ENCODE results near the gene RBP5.

The RBP5 gene

DNA sequence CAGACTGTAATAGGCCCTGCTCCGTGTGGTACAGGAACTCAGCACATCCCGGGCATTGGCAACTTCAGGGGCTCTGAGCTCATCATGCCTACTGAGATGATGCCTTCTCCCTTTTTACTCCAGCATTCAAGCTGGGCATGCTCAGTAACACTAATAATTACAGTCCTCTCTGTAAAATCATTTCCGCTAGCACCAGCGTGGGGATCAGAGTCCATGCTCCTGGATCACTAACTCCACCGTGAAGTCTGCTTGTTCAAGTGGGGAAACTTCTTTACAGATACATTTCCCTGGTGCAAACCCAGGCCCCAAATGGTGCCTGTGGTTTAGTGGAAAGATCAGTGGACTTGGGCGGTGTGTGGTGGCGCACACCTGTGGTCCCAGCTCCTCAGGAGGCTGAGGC is 18.2 kb upstream of the RBP5 start:
- TF ChIP-seq, protein P1, sequence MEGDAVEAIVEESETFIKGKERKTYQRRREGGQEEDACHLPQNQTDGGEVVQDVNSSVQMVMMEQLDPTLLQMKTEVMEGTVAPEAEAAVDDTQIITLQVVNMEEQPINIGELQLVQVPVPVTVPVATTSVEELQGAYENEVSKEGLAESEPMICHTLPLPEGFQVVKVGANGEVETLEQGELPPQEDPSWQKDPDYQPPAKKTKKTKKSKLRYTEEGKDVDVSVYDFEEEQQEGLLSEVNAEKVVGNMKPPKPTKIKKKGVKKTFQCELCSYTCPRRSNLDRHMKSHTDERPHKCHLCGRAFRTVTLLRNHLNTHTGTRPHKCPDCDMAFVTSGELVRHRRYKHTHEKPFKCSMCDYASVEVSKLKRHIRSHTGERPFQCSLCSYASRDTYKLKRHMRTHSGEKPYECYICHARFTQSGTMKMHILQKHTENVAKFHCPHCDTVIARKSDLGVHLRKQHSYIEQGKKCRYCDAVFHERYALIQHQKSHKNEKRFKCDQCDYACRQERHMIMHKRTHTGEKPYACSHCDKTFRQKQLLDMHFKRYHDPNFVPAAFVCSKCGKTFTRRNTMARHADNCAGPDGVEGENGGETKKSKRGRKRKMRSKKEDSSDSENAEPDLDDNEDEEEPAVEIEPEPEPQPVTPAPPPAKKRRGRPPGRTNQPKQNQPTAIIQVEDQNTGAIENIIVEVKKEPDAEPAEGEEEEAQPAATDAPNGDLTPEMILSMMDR (IDR thresholded peaks at IDR 0.05; ENCODE audit: low read depth, low read length, missing control alignments): no peak
- no peak for DNase-seq (ENCODE audit: low read depth)
- no peak overlapping the region for H3K4me3 ChIP-seq (ENCODE audit: low read depth, low read length)

- DNase-seq (ENCODE audit: low read depth): no peak
- H3K4me3 ChIP-seq (ENCODE audit: low read depth, low read length): no peak overlapping the region
- TF ChIP-seq, protein P1 (IDR thresholded peaks at IDR 0.05; ENCODE audit: low read depth, low read length, missing control alignments): no peak
Observed at GRCh38 chr12:7146228-7146627, 17.5 kb upstream of the RBP5 start.

GRCh38 chr12:7145671-7146070 is 17.0 kb upstream of the RBP5 start:
- no peak for DNase-seq (ENCODE audit: low read depth)
- TF ChIP-seq, protein P1 (IDR thresholded peaks at IDR 0.05; ENCODE audit: low read depth, low read length, missing control alignments): no peak
- no peak overlapping the region for H3K4me3 ChIP-seq (ENCODE audit: low read depth, low read length)

- TF ChIP-seq, protein P1 (IDR thresholded peaks at IDR 0.05; ENCODE audit: low read depth, low read length, missing control alignments): peak; percentile 57
- no peak for DNase-seq (ENCODE audit: low read depth)
- no peak overlapping the region for H3K4me3 ChIP-seq (ENCODE audit: low read depth, low read length)
Observed at GRCh38 chr12:7144414-7145120, 15.9 kb upstream of the RBP5 start.

- no peak for DNase-seq (ENCODE audit: low read depth)
- TF ChIP-seq, protein P1 (IDR thresholded peaks at IDR 0.05; ENCODE audit: low read depth, low read length, missing control alignments): no peak
- H3K4me3 ChIP-seq (ENCODE audit: low read depth, low read length): no peak overlapping the region
Observed at GRCh38 chr12:7143564-7143963, 14.9 kb upstream of the RBP5 start.

GRCh38 chr12:7142809-7143465 is 14.2 kb upstream of the RBP5 start:
- TF ChIP-seq, protein P1 (IDR thresholded peaks at IDR 0.05; ENCODE audit: low read depth, low read length, missing control alignments): no peak
- H3K4me3 ChIP-seq (ENCODE audit: low read depth, low read length): no peak overlapping the region
- no peak for DNase-seq (ENCODE audit: low read depth)
